Pancreas (tissue), 10 donors: Measurements from ENCODE around the gene WDR27. TPM values are rescaled to one million over a fixed set of nuclear protein-coding genes. Genes with fewer than 3 reads are reported as not detected.

Source experiments
- ATAC-seq, 4 donors: fragments of 200-7000 bp; cut with Tn5 transposase; one replicate each; pipeline versions ENCODE4 v1.8.0 to v1.9.1; 2020; ENCODE audit warnings: mild to moderate bottlenecking in 4 of 4, moderate library complexity in 4 of 4
- DNase-seq, 6 donors: peaks; one replicate each; pipeline ENCODE4 v3.0.0-alpha.2; 2020
- FAIRE-seq: peaks from 2 replicates; lab custom pipeline; 2012; peaks lifted over from hg19 to GRCh38; lab: Jason Lieb, UNC
- H3K27ac ChIP-seq, 4 donors: fragments of 200-600 bp; sonication (generic); 1 replicate in 3 of 4; 2 replicates in 1 of 4; pipeline versions ENCODE4 v1.5.0 to v1.8.0; 2020
- H3K27me3 ChIP-seq, 4 donors: fragments of 200-600 bp; one replicate each; pipeline ENCODE4 v1.8.0; 2021
- H3K36me3 ChIP-seq, 3 donors: fragments of 200-600 bp; sonication (generic) in 1 of 3; one replicate each; pipeline versions ENCODE4 v1.5.0 to v1.8.0; 2020 to 2021
- H3K4me1 ChIP-seq, 3 donors: fragments of 200-600 bp; one replicate each; pipeline ENCODE4 v1.8.0; 2021
- H3K4me3 ChIP-seq, 4 donors: fragments of 200-600 bp; sonication (generic) in 2 of 4; one replicate each; pipeline versions ENCODE4 v1.5.0 to v1.8.0; 2020 to 2021
- H3K9me3 ChIP-seq, 4 donors: fragments of 200-600 bp; one replicate each; pipeline ENCODE4 v1.8.0; 2021
- CTCF ChIP-seq, 4 donors: fragments of 200-600 bp; sonication (generic) in 3 of 4; IDR thresholded peaks; one replicate each; pipeline versions ENCODE4 v1.5.0 to v1.8.0; 2021; ENCODE audit warnings: antibody characterized with exemption in 4 of 4
- WGBS, 2 donors: extraction: QIAGEN DNeasy Blood & Tissue Kit; methylation state at CpG; one replicate each; pipeline ENCODE4 v1.1.7; 2013; 5-methylcytosine and 5-hydroxymethylcytosine counted together
- intact Hi-C, 3 donors: fragments of 100-400 bp; cut with DNase I; formaldehyde crosslinking; loops; one replicate each; pipeline versions ENCODE4 v1.11.1 to v1.14.2; 2022
- polyA plus RNA-seq, 2 donors: library from polyadenylated mRNA; stranded (reverse); fragments of 200-250 nt; gene quantifications; one replicate each; pipeline ENCODE4 v1.2.3, GENCODE V29; 2013
- total RNA-seq, 6 donors: library from RNA; stranded (reverse); fragmentation: NEBNext Ultra II Directional in 4 of 6; extraction: Animal tissue kit (Norgen Biotek cat#: 25700) in 4 of 6; gene quantifications; one replicate each; pipeline versions ENCODE4 v1.2.1 to v1.2.4, GENCODE V29; 2021 to 2023
- donor health status: healthy with polysubstance abuse.
- donor health status: DM: no; HTN: no; CAD: no; lungs with moderate emphysema.
- donor health status: DM: no; HTN: no; CAD: no.
- donor health status: control.
- donor health status: control.
- donor health status: Bipolar disorder and iron deficiency.
- donor health status: DM: yes; HTN: yes; CAD: no.
- donor health status: DM: no; HTN: no; CAD: no.
- donor health status: DM: no; HTN: no; CAD: no.
- donor health status: DM: yes; HTN: yes; CAD: no.

WDR27 gene
- total and polyA plus RNA-seq, 8 donors: 9.6 to 43.1 (median 16.4) TPM

- no peaks in the 10 kb centered on the region for H3K27me3 ChIP-seq
- H3K4me3 ChIP-seq: no peak overlapping the region
- ATAC-seq (no peak), DNase-seq (no peak), FAIRE-seq (no peak)
- intact Hi-C loops: no loop called here
- no peaks in the 10 kb centered on the region for H3K4me1 ChIP-seq
- H3K9me3 ChIP-seq: no peaks in the 10 kb centered on the region
- peaks cover 0 to 6% (median 0%) of the 10 kb centered on the region in 3 donors for H3K36me3 ChIP-seq
- H3K27ac ChIP-seq: no peak overlapping the region
- WGBS, 2 donors: 75 to 80% methylated on average over 14 of the region's 14 CpGs
- TF ChIP-seq CTCF (IDR thresholded peaks at IDR 0.05): no peak
Measured at GRCh38 chr6:169638388-169638787, 63.4 kb downstream of the WDR27 start.

- DNase-seq: no peak
- TF ChIP-seq CTCF (IDR thresholded peaks at IDR 0.05): no peak
- no peaks in the 10 kb centered on the region for H3K9me3 ChIP-seq
- no peaks in the 10 kb centered on the region for H3K27me3 ChIP-seq
- intact Hi-C loops: no loop called here
- 90 to 96% methylated on average over 12 of the region's 12 CpGs for WGBS, 2 donors
- no peak overlapping the region for H3K4me3 ChIP-seq
- no peak for ATAC-seq
- H3K4me1 ChIP-seq: no peaks in the 10 kb centered on the region
- FAIRE-seq: no peak
- peaks cover 0 to 6% (median 0%) of the 10 kb centered on the region in 3 donors for H3K36me3 ChIP-seq
- H3K27ac ChIP-seq: no peak overlapping the region
Measured at GRCh38 chr6:169635345-169635744, 66.5 kb downstream of the WDR27 start.

- ATAC-seq (no peak), DNase-seq (no peak)
- WGBS, 2 donors: 94 to 97% methylated on average over 11 of the region's 11 CpGs
Measured at GRCh38 chr6:169632841-169633240, 69.0 kb downstream of the WDR27 start.

GRCh38 chr6:169629256-169629655 is 72.6 kb downstream of the WDR27 start:
- H3K4me1 ChIP-seq: no peaks in the 10 kb centered on the region
- no peaks in the 10 kb centered on the region for H3K9me3 ChIP-seq
- no peak for TF ChIP-seq CTCF (IDR thresholded peaks at IDR 0.05)
- H3K27ac ChIP-seq: no peak overlapping the region
- H3K27me3 ChIP-seq: no peaks in the 10 kb centered on the region
- 72 to 82% methylated on average over 4 of the region's 4 CpGs for WGBS, 2 donors
- ATAC-seq (no peak), FAIRE-seq (no peak), DNase-seq (no peak)
- intact Hi-C loops: no loop called here
- H3K4me3 ChIP-seq: no peak overlapping the region
- H3K36me3 ChIP-seq: peaks cover 0 to 10% (median 0%) of the 10 kb centered on the region in 3 donors

More at GRCh38 chr6:169632841-169633240, 69.0 kb downstream of the WDR27 start:
- TF ChIP-seq CTCF (IDR thresholded peaks at IDR 0.05): no peak
- H3K9me3 ChIP-seq: no peaks in the 10 kb centered on the region
- H3K4me3 ChIP-seq: no peak overlapping the region
- intact Hi-C loops: no loop called here
- FAIRE-seq: no peak
- no peaks in the 10 kb centered on the region for H3K27me3 ChIP-seq
- H3K27ac ChIP-seq: no peak overlapping the region
- no peaks in the 10 kb centered on the region for H3K4me1 ChIP-seq
- H3K36me3 ChIP-seq: peaks cover 0 to 10% (median 0%) of the 10 kb centered on the region in 3 donors

GRCh38 chr6:169627736-169628607 is 73.9 kb downstream of the WDR27 start:
- no peak for TF ChIP-seq CTCF (IDR thresholded peaks at IDR 0.05)
- no peak overlapping the region for H3K27ac ChIP-seq
- no peak for FAIRE-seq
- no peaks in the 10 kb centered on the region for H3K4me1 ChIP-seq
- no peak overlapping the region for H3K4me3 ChIP-seq
- intact Hi-C loops: no loop called here
- H3K36me3 ChIP-seq: peaks cover 0 to 4% (median 0%) of the 10 kb centered on the region in 3 donors
- H3K27me3 ChIP-seq: no peaks in the 10 kb centered on the region
- no peak for ATAC-seq
- 93% methylated on average over 14 of the region's 14 CpGs for WGBS, 2 donors
- H3K9me3 ChIP-seq: no peaks in the 10 kb centered on the region
- DNase-seq: no peak
